GM19240 (cell line): ENCODE results near the gene KIAA1217.
A peak's percentile ranks its signal among the peaks of the same experiment; 100 is the strongest.

Experiments used
- DNase-seq: peaks from one replicate; pipeline ENCODE4 v3.0.0; 2011; ENCODE audit warnings: low spot score; ENCODE audit not compliant: insufficient read length

KIAA1217 gene

DNA sequence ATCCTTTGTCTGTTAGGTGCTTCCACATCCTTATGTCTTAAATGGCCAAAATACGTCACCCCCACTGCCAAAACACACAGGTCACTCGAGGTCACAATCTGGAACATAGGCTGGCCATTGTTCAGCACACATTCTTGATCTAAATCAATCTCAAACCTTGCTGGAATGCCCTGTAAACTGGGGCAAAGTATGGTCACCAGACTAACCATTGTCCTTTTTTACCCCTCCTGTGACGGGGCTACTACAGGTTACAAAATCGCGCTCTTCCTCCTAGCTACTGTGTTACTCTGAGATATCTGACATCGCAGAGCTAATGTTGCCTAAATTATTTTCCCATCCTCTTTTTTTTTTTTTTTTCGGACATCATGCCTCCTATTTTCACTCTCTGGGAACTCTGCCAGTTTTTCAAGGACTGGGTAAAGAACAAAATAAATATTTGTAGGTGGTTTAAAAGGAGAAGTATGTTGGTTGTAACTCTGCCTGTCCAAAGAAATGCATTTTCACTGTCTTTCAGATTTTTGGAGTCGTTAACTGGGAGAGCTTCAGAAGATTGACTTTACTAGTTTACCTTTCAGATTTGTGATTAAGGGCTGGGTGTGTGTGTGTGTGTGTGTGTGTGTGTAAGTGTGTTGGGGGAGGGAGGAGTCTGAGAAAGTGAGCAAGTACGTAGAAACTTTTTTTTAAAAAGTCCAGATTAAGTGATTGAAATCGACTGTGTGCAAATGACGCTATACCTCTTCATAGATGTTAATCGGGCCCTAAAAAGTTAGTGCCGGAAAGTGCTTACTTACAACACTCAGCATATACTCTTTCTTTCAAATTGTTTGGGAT is 942 bp upstream of the KIAA1217 start:
- no peak for DNase-seq

GRCh38 chr10:24209432-24209771 is 464 bp downstream of the KIAA1217 start:
- no peak for DNase-seq

DNA sequence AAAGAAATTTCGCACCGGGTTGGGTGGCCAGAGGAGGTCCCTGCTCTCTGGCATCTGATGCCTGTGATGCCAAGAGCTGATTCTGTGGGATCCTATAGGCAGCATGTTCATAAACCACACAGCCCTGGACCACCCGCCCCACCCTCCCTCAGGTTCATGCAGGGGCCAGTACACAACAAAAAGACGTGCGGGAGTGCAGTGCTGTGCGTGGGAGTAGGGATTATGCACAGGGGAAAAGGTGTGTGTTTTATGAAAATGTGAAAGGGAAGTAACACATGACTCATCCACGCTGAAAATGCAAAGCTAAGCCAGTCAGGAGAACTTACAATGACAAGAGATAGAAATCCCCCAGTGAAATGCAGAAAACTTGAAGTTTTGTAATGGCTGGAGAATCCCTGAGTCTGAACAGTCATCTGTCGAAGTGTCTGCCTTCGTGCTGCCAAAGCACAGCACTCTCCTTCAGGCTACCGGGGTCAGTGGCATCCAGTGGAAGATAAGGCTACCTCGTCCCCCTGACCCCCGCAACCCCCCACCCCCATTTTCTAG is 1.1 kb downstream of the KIAA1217 start:
- peak; percentile 26 for DNase-seq

DNA sequence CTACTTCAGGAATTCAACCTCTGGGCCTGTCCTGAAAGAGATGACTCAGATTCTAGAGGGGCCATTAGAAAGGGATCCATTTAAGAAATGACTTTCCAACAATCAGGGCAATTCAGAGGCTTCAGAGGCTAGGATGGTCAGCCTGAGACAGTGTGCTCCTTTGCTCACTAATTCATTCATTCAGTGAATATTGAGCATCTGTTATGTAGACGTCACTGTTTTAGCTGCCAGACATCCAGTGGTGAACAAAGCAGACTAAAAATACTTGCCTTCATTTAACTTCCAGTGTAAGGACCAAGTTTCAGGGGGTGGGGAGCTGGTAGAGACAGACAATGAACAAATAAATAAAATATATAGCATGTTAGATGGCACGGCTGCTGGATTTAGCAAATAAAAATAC is 1.6 kb downstream of the KIAA1217 start:
- no peak for DNase-seq

- DNase-seq: no peak
Observed at GRCh38 chr10:24213266-24213665, 4.3 kb downstream of the KIAA1217 start.

GRCh38 chr10:24213881-24214280 is 4.9 kb downstream of the KIAA1217 start:
- DNase-seq: no peak

DNA sequence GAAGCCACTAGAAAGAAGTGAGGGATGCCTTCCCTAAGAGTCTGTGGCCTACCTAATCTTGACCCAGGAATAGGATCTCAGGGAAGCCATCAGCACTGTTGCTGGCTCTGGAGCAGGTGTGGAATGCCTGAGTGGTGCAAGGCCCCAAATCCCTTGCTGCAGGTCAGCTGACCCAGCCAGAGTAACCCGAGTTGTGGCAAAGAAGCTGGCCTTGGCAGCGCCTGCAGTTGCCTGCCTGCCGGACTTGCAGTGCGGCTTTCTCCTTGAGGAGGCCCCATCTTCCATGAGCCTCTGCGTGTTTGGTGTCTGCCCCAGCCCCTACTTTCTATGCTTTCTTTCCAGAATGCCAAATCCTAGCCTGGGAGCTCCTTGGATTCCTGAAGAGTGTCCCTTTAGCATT is 5.8 kb downstream of the KIAA1217 start:
- no peak for DNase-seq

- no peak for DNase-seq
Observed at GRCh38 chr10:24215196-24215595, 6.3 kb downstream of the KIAA1217 start.

DNA sequence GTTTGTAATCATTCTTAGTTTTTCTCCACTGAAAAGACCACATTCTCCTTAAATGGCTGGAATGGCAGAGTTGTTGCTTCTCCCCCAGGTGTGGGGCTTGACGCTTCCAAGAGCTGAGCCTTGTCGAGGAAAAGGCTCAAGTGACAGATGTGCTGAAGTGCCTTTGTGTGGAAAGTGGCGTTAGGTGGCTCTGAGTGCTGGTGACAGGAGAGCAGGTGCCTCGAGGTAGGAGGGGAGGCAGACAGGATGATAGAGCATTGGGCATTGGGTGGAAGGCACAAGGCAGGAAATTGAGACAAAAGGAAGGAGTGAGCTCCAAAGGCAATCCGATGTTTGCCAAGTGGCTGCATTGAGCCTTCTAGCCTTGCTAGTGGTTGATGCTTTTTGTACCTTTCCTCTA is 6.7 kb downstream of the KIAA1217 start:
- DNase-seq: no peak

DNA sequence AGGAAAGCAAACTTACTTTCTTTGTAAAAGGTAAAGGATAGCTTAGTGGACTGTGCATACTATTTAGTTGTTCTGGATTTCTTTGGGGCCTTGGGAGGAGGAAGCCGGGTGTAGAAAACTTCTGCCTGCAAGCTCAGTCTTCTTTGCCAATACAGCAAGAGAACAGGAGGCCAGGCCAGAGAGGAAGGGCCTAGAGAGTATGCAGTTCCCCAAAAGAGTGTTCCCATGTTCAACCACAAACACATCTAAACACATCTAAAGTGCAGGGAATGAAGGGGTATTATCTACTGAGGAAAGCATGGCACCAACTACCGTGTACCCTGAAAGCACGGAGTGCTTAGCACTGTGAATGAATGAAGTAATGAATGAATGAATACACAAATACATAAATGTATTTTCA is 11.0 kb downstream of the KIAA1217 start:
- DNase-seq: no peak

DNA sequence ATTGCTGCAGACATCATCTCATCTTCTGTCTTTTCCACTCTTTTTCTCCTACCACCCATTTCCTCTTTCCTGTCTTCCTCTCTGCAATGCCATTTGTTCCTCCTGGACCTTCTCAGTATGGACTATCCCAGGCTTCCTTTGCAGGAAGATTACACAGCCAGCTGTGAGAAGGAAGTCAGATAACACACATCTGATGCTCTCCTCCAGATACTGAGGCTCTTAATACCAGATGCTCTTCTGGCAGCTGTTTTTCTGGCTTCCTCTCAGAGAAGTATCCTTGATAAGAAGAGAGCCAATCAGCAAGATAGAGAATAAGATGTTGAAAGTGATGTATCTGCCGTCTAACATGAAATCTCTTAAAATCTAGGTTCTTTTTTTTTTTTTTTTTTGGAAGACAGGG is 14.4 kb downstream of the KIAA1217 start:
- DNase-seq: no peak

- DNase-seq: no peak
Observed at GRCh38 chr10:24223953-24224352, 15.0 kb downstream of the KIAA1217 start.

GRCh38 chr10:24228642-24229041 is 19.7 kb downstream of the KIAA1217 start:
- no peak for DNase-seq

DNA sequence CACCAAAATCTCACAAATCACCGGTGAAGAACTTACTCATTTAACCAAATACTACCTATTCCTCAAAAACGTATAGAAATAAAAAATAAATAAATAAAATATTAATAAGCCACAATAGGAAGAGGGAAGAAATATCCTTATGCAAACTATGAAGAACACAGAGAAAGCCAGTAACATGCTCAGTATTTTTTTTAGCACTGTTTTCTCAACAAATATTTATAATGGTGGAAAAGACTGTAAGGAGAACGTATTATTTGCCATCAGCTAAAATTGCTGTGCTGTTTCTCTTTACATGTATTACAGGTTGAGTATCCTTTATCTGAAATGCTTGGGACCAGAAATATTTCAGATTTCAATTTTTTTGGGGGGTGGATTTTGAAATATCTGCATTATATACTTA is 21.0 kb downstream of the KIAA1217 start:
- no peak for DNase-seq

- no peak for DNase-seq
Observed at GRCh38 chr10:24231200-24231599, 22.3 kb downstream of the KIAA1217 start.

- no peak for DNase-seq
Observed at GRCh38 chr10:24234784-24235183, 25.8 kb downstream of the KIAA1217 start.

GRCh38 chr10:24235471-24235870 is 26.5 kb downstream of the KIAA1217 start:
- DNase-seq: no peak

- no peak for DNase-seq
Observed at GRCh38 chr10:24237801-24238395, 29.0 kb downstream of the KIAA1217 start.

- no peak for DNase-seq
Observed at GRCh38 chr10:24238519-24239247, 29.7 kb downstream of the KIAA1217 start.

GRCh38 chr10:24239289-24240040 is 30.5 kb downstream of the KIAA1217 start:
- no peak for DNase-seq

DNA sequence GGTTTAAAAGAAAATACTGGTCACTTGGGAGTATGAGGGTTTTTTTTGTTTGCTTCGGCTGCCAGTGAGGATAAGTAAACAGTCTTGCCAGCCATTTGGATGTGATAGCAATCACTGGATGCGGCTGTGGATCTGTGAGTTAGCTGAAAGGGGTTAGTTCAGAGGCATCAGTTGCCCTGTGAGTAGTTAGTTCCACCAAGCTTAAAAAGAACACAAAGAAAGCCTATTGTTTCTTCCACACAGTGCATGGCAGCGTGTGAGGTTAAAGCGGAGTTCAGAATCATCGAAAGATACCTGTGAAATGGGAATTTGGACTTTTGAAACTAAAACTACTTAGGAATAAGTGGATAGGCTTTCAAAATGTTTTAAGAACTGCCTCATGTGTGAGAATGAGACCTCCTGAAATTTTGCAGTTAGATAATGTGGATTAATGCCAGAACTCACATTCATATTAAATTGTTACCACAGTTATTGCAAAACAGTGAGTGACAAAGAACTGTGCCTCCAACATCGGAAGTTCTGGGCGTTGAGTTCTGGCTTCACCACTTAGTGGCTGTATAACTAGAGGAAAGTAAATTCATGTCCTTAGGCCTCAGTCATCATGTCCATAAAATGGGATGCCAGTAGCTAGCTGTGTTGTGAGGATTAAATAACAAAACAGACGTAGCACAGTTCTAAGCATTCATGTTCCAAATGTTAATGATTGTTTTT is 31.3 kb downstream of the KIAA1217 start:
- DNase-seq: no peak
